Endothelial cell of umbilical vein (primary cell): ENCODE data around the gene PXYLP1. TPM values are rescaled to one million over a fixed set of nuclear protein-coding genes. Genes with fewer than 3 reads are reported as not detected.

Source experiments
- BruUV-seq: library from RNA; stranded (reverse); fragments of 400-500 nt; replicated peaks from 2 replicates; lab custom pipeline; 2021; lab: Mats Ljungman, UMichigan
- CTCF ChIA-PET: fragments of 300-600, 350-600 bp; sonication (Branson Sonifier 250); formaldehyde crosslinking; loops from one replicate; lab custom pipeline; 2021; ENCODE audit warnings: antibody characterized with exemption, inconsistent platforms; lab: Charles Lee
- POLR2A ChIA-PET: fragments of 300-600, 350-600 bp; sonication (Branson Sonifier 250); formaldehyde crosslinking; loops from one replicate; lab custom pipeline; 2021; ENCODE audit warnings: antibody characterized with exemption, inconsistent platforms; lab: Charles Lee
- DNase-seq: peaks from one replicate; pipeline ENCODE4 v3.0.0-alpha.2; 2011; ENCODE audit warnings: low read depth, low spot score
- FAIRE-seq: peaks from 2 replicates; lab custom pipeline; 2011; peaks lifted over from hg19 to GRCh38; lab: Jason Lieb, UNC
- H2AFZ ChIP-seq: 2 replicates; pipeline ENCODE4 v1.6.0; 2012; ENCODE audit warnings: low read depth, low read length, control low read depth, inconsistent platforms
- H3K27ac ChIP-seq: 2 replicates; pipeline ENCODE4 v1.5.1; 2011; ENCODE audit warnings: low read depth, mild to moderate bottlenecking, control low read depth, low read length, moderate library complexity; ENCODE audit not compliant: insufficient read depth
- H3K27me3 ChIP-seq, 2 experiments: 2 replicates each; pipeline versions ENCODE4 v1.6.0 to v1.6.1; 2011; ENCODE audit warnings: low read length in 2 of 2, mixed read lengths in 1 of 2; ENCODE audit not compliant: control insufficient read depth in 2 of 2, insufficient read depth in 2 of 2
- H3K36me3 ChIP-seq, 2 experiments: 2 replicates in 1 of 2; 3 replicates in 1 of 2; pipeline ENCODE4 v1.5.1; 2011; ENCODE audit warnings: low read length in 2 of 2, mild to moderate bottlenecking in 1 of 2, moderate library complexity in 1 of 2; ENCODE audit not compliant: control insufficient read depth in 2 of 2, insufficient read depth in 2 of 2; ENCODE audit errors: extremely low read depth in 1 of 2
- H3K4me1 ChIP-seq: 3 replicates; pipeline ENCODE4 v1.5.1; 2011; ENCODE audit warnings: mild to moderate bottlenecking, low read length; ENCODE audit not compliant: control insufficient read depth, insufficient read depth; ENCODE audit errors: extremely low read depth
- H3K4me2 ChIP-seq: 2 replicates; pipeline ENCODE4 v1.6.1; 2011; ENCODE audit warnings: low read length, control low read depth, mixed read lengths; ENCODE audit not compliant: insufficient read depth
- H3K4me3 ChIP-seq, 3 experiments: fragments of 200-600 bp in 1 of 3; sonication (generic), shearing (Covaris generic) in 1 of 3; replicated peaks in 1 of 3; 2 replicates each; pipeline ENCODE4 v1.5.1; 2011 to 2016; ENCODE audit warnings: control low read depth in 3 of 3, low read length in 3 of 3, mild to moderate bottlenecking in 2 of 3, inconsistent platforms in 1 of 3, low read depth in 1 of 3, moderate library complexity in 1 of 3; ENCODE audit not compliant: insufficient read depth in 1 of 3
- H3K79me2 ChIP-seq: 2 replicates; pipeline ENCODE4 v1.6.0; 2012; ENCODE audit warnings: low read length, inconsistent platforms; ENCODE audit not compliant: control insufficient read depth, insufficient read depth
- H3K9ac ChIP-seq: replicated peaks from 2 replicates; pipeline ENCODE3; 2011; ENCODE audit warnings: low read length, control low read depth; ENCODE audit not compliant: insufficient read depth; ENCODE audit errors: extremely low read depth
- H3K9me1 ChIP-seq: replicated peaks from 3 replicates; pipeline ENCODE4 v1.6.0; 2011; ENCODE audit warnings: mild to moderate bottlenecking, low read length; ENCODE audit not compliant: control insufficient read depth, insufficient read depth; ENCODE audit errors: extremely low read depth
- H3K9me3 ChIP-seq: replicated peaks from 2 replicates; pipeline ENCODE4 v1.5.1; 2012; ENCODE audit warnings: low read length, inconsistent platforms; ENCODE audit not compliant: control insufficient read depth, insufficient read depth
- H4K20me1 ChIP-seq: replicated peaks from 2 replicates; pipeline ENCODE3; 2011; ENCODE audit warnings: mild to moderate bottlenecking, low read length; ENCODE audit not compliant: control insufficient read depth, insufficient read depth; ENCODE audit errors: extremely low read depth
- EZH2 ChIP-seq: IDR thresholded peaks from 2 replicates; pipeline ENCODE4 v1.6.1; 2012; ENCODE audit warnings: borderline replicate concordance, low read depth, mild to moderate bottlenecking, moderate library complexity, low read length, inconsistent platforms; ENCODE audit not compliant: severe bottlenecking
- FOS ChIP-seq: IDR thresholded peaks from 2 replicates; pipeline ENCODE4 v1.6.1; 2011; ENCODE audit warnings: mild to moderate bottlenecking, low read length, moderate library complexity, borderline replicate concordance; ENCODE audit not compliant: insufficient read depth
- GATA2 ChIP-seq: IDR thresholded peaks from 2 replicates; pipeline ENCODE4 v1.7.0; 2011; ENCODE audit warnings: low read depth, mild to moderate bottlenecking, moderate library complexity, mixed read lengths, low read length; ENCODE audit not compliant: insufficient read length, insufficient read depth
- JUN ChIP-seq: IDR thresholded peaks from 2 replicates; pipeline ENCODE4 v1.6.1; 2011; ENCODE audit warnings: borderline replicate concordance, low read depth; ENCODE audit not compliant: insufficient read length, insufficient read depth
- MYC ChIP-seq: IDR thresholded peaks from one replicate; pipeline ENCODE4 v1.6.1; 2011; ENCODE audit warnings: mild to moderate bottlenecking, low read depth, low read length
- POLR2A ChIP-seq: IDR thresholded peaks from 2 replicates; pipeline ENCODE4 v1.6.1; 2012; ENCODE audit warnings: low read depth, mild to moderate bottlenecking, control low read depth, low read length
- POLR2AphosphoS5 ChIP-seq: IDR thresholded peaks from 2 replicates; pipeline ENCODE4 v1.6.1; 2012; ENCODE audit warnings: low read depth, mild to moderate bottlenecking, control low read depth, low read length, moderate library complexity; ENCODE audit not compliant: insufficient read depth
- dilution Hi-C: fragments of 300-500 bp; cut with MboI; formaldehyde crosslinking; loops from one replicate; pipeline ENCODE4 v1.15.0; 2019; ENCODE audit warnings: low sequenced_read_pairs; ENCODE audit not compliant: extremely low pct_ligation_motif_present
- intact Hi-C: fragments of 100-400 bp; cut with micrococcal nuclease; formaldehyde crosslinking; loops from one replicate; pipeline ENCODE4 v1.10.0; 2022
- polyA plus RNA-seq, 4 experiments: library from polyadenylated mRNA; depleted of rRNA in 3 of 4; stranded (reverse) in 3 of 4; unstranded in 1 of 4; fragments of >200 nt; gene quantifications; 2 replicates each; pipeline versions ENCODE4 v1.2.1 to v1.2.3, GENCODE V29; 2011 to 2012; ENCODE audit warnings: missing spikeins in 1 of 4
- total RNA-seq: library from RNA; stranded (reverse); gene quantifications from 2 replicates; pipeline ENCODE4 v1.2.3, GENCODE V29; 2021
- TF ChIP-seq, protein P1 (sequence below): IDR thresholded peaks from 2 replicates; pipeline ENCODE4 v1.6.1; 2011; ENCODE audit not compliant: insufficient read depth, insufficient read length
- TF ChIP-seq, protein P2 (sequence below), 2 donors: IDR thresholded peaks; 1 replicate in 1 of 2; 2 replicates in 1 of 2; pipeline ENCODE4 v1.5.1; 2011; ENCODE audit warnings: low read length in 2 of 2, mild to moderate bottlenecking in 2 of 2, moderate library complexity in 2 of 2, control low read depth in 1 of 2, inconsistent platforms in 1 of 2, low read depth in 1 of 2; ENCODE audit not compliant: insufficient read depth in 1 of 2; ENCODE audit errors: extremely low read depth in 1 of 2

Gene PXYLP1
- total and polyA plus RNA-seq, 2 donors (not counting 3 experiments of a cell fraction or from before 2014, with no cell fraction given) = 0.84 to 1.7 TPM

DNA sequence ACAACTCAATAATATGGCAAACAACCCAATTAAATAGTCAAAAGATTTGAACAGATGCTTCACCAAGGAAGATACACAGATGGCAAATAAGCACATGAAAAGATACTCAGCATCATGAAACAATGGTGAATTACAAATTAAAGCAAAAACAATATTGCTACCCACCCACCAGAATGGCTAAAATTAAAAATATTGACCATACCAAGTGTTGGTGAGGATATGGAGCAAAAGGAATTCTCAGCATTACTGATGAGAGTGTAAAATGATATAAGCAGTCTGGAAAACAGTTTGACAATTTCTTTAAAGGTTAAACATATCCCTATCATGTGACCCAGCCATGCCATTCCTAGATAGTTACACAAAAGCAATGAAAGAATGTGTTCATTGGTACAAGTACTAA is 5.7 kb upstream of the PXYLP1 start:
- H3K9me3 ChIP-seq = no peaks in the 10 kb centered on the region
- intact Hi-C loops = no loop called here
- H3K36me3 ChIP-seq = no peaks in the 10 kb centered on the region
- no peak overlapping the region for H3K4me2 ChIP-seq
- no TSS peak for BruUV-seq
- peaks cover 8 to 19% of the 10 kb centered on the region in 2 experiments for H3K27me3 ChIP-seq
- no peak for FAIRE-seq
- no peaks in the 10 kb centered on the region for H3K79me2 ChIP-seq
- no peak overlapping the region for H3K9ac ChIP-seq
- H2AFZ ChIP-seq = no peak overlapping the region
- TF ChIP-seq, protein P1, sequence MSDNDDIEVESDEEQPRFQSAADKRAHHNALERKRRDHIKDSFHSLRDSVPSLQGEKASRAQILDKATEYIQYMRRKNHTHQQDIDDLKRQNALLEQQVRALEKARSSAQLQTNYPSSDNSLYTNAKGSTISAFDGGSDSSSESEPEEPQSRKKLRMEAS = no peak
- TF ChIP-seq EZH2 (no peak), GATA2 (no peak), FOS (no peak), POLR2A (no peak), POLR2AphosphoS5 (no peak), JUN (no peak), MYC (no peak)
- TF ChIP-seq, protein P2, sequence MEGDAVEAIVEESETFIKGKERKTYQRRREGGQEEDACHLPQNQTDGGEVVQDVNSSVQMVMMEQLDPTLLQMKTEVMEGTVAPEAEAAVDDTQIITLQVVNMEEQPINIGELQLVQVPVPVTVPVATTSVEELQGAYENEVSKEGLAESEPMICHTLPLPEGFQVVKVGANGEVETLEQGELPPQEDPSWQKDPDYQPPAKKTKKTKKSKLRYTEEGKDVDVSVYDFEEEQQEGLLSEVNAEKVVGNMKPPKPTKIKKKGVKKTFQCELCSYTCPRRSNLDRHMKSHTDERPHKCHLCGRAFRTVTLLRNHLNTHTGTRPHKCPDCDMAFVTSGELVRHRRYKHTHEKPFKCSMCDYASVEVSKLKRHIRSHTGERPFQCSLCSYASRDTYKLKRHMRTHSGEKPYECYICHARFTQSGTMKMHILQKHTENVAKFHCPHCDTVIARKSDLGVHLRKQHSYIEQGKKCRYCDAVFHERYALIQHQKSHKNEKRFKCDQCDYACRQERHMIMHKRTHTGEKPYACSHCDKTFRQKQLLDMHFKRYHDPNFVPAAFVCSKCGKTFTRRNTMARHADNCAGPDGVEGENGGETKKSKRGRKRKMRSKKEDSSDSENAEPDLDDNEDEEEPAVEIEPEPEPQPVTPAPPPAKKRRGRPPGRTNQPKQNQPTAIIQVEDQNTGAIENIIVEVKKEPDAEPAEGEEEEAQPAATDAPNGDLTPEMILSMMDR (IDR thresholded peaks at IDR 0.05; ENCODE audit: extremely low read depth in 1 of 2, insufficient read depth in 1 of 2, low read depth in 1 of 2, low read length in 2 of 2) = no peak
- dilution Hi-C loops = no loop called here
- no peak overlapping the region for H3K27ac ChIP-seq
- H4K20me1 ChIP-seq = no peaks in the 10 kb centered on the region
- CTCF ChIA-PET = no interaction called here
- H3K4me1 ChIP-seq = peaks cover 3% of the 10 kb centered on the region
- H3K4me3 ChIP-seq = no peak overlapping the region
- POLR2A ChIA-PET = no interaction called here
- DNase-seq = no peak
- H3K9me1 ChIP-seq = no peaks in the 10 kb centered on the region
